Measurements from ENCODE around the gene TAS2R16.
"Not testable (repeated sequence)": the region's sequence is repeated elsewhere in the genome, so short reads cannot be mapped to it uniquely, and the experiment has no call there.

The TAS2R16 gene

GRCh38 chr7:122970740-122971725, 24.5 kb downstream of the TAS2R16 start:
- no peak for DNase-seq

DNA sequence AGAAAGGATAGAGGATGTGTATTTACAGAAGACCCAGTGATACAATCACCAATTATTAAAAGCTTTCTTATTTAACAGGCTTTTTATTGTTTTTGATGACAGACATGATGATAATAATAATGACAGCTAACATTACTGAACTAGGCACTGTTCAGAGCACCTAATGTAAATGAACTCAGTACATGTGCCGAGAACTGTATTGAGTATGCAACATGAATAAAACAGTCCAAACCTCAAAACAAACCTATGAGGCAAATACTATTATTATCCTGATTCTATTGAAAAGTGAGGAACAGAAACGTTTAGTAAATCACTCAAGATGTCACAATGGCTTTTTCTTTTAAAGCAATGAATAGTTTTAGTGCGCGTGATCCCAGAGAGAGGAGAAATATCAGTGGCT, 27.1 kb downstream of the TAS2R16 start:
- DNase-seq: no peak

DNA sequence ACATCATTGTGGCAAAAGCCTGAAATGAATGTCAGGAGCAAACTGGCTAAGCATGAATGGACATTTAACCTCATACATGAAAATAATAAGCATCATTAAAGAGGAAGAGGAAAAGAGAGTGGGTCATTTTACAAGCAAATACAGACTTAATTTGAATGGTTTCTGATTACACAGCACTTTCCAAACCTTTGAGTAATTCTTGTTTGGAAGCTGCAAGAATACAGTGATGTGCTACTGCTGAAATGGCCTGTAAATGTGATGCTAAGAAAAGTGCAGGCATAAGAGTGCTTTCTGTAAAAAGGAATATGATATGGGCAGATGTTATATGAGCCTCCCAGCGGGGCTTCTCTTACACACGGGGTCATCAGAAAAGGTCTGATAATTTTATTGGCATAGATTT, 30.2 kb downstream of the TAS2R16 start:
- DNase-seq: no peak

DNA sequence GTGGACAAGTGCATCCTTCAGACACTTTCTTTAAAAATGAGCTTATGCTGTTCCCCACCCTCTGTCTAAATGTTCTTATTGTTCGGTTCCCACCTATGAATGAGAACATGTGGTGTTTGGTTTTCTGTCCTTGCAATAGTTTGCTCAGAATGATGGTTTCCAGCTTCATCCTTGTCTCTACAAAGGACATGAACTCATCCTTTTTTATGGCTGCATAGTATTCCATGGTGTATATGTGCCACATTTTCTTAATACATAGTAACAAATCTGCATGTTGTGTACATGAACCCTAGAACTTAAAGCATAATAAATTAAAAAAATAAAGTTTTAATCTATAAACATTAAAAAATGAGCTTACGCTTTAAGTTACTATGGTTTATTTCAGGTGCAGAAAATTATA, 41.8 kb downstream of the TAS2R16 start:
- not testable (repeated sequence) for DNase-seq

- no peak for DNase-seq
Observed at GRCh38 chr7:122951006-122951405, 44.5 kb downstream of the TAS2R16 start.

- DNase-seq: no peak
Observed at GRCh38 chr7:122949186-122949585, 46.3 kb downstream of the TAS2R16 start.

Measured in stimulated activated CD4-positive, alpha-beta T cell treated with anti-CD3 and anti-CD28 coated beads, Interleukin-4, amount 100 ng/mL, for 1 hour (primary cell).